Caco-2 (cell line): Measurements from ENCODE around the gene LYPD6. TPM values are rescaled to one million over a fixed set of nuclear protein-coding genes. Genes with fewer than 3 reads are reported as not detected.

ENCODE experiments used
- BruUV-seq: library from RNA; stranded (reverse); fragments of 400-500 nt; replicated peaks from 2 replicates; lab custom pipeline; 2021; lab: Mats Ljungman, UMichigan
- CTCF ChIA-PET: fragments of 300-600 bp; sonication (Branson Sonifier 250); formaldehyde crosslinking; loops from one replicate; lab custom pipeline; 2022; ENCODE audit warnings: antibody characterized with exemption; lab: Charles Lee
- POLR2A ChIA-PET: fragments of 300-600 bp; sonication (Branson Sonifier 250); formaldehyde crosslinking; loops from one replicate; lab custom pipeline; 2022; ENCODE audit warnings: antibody characterized with exemption; lab: Charles Lee
- DNase-seq, 2 experiments: peaks; one replicate each; pipeline versions ENCODE4 v3.0.0 to v3.0.0-alpha.2; 2020 to 2022
- H3K27me3 ChIP-seq: replicated peaks from 2 replicates; pipeline ENCODE4 v1.6.0; 2011; ENCODE audit warnings: low read length; ENCODE audit not compliant: control insufficient read depth, insufficient read depth
- H3K36me3 ChIP-seq: 2 replicates; pipeline ENCODE4 v1.5.1; 2011; ENCODE audit warnings: low read length; ENCODE audit not compliant: control insufficient read depth, insufficient read depth
- H3K4me1 ChIP-seq: fragments of 250-450 bp; sonication (Bioruptor Pico); 2 replicates; pipeline ENCODE4 v1.5.1; 2020; ENCODE audit warnings: mild to moderate bottlenecking
- H3K4me3 ChIP-seq: 2 replicates; pipeline ENCODE4 v1.5.1; 2011; ENCODE audit warnings: low read depth, mild to moderate bottlenecking, control low read depth, low read length
- H3K9me3 ChIP-seq: fragments of 250-450 bp; sonication (Bioruptor Pico); 2 replicates; pipeline ENCODE4 v1.5.1; 2020; ENCODE audit warnings: mild to moderate bottlenecking, moderate library complexity
- H3K27ac Mint-ChIP-seq: one replicate; pipeline ENCODE4 v1.8.0; 2022; ENCODE audit warnings: mixed read lengths; ENCODE audit not compliant: unreplicated experiment
- H3K27me3 Mint-ChIP-seq: one replicate; pipeline ENCODE4 v1.8.0; 2022; ENCODE audit warnings: mixed read lengths; ENCODE audit not compliant: insufficient read depth, unreplicated experiment
- H3K36me3 Mint-ChIP-seq: one replicate; pipeline ENCODE4 v1.8.0; 2022; ENCODE audit warnings: mild to moderate bottlenecking, mixed read lengths; ENCODE audit not compliant: insufficient read depth, unreplicated experiment
- H3K4me1 Mint-ChIP-seq: one replicate; pipeline ENCODE4 v1.8.0; 2022; ENCODE audit warnings: low read depth, mixed read lengths; ENCODE audit not compliant: unreplicated experiment
- H3K4me3 Mint-ChIP-seq: one replicate; pipeline ENCODE4 v1.8.0; 2022; ENCODE audit warnings: mild to moderate bottlenecking, moderate library complexity, mixed read lengths; ENCODE audit not compliant: unreplicated experiment
- H3K9me3 Mint-ChIP-seq: one replicate; pipeline ENCODE4 v1.8.0; 2022; ENCODE audit warnings: mixed read lengths; ENCODE audit not compliant: unreplicated experiment
- intact Hi-C: fragments of 100-400 bp; cut with micrococcal nuclease; formaldehyde crosslinking; loops from one replicate; pipeline ENCODE4 v1.10.0; 2022; ENCODE audit not compliant: unreplicated experiment
- total RNA-seq: library from RNA; stranded (reverse); gene quantifications from 2 replicates; pipeline ENCODE4 v1.2.3, GENCODE V29; 2022
- TF ChIP-seq, protein P1 (sequence below), 2 experiments: fragments of 200-600 bp in 1 of 2; IDR thresholded peaks; 1 replicate in 1 of 2; 2 replicates in 1 of 2; pipeline versions ENCODE4 v1.5.1 to v1.8.0; 2011 to 2022; ENCODE audit warnings: antibody characterized with exemption in 1 of 2, control low read depth in 1 of 2, inconsistent platforms in 1 of 2, low read depth in 1 of 2, low read length in 1 of 2, mild to moderate bottlenecking in 1 of 2, moderate library complexity in 1 of 2; ENCODE audit not compliant: insufficient read depth in 1 of 2, severe bottlenecking in 1 of 2, unreplicated experiment in 1 of 2

The LYPD6 gene
- total RNA-seq, 1 experiment from 2014 or later: 9.0 TPM

DNA sequence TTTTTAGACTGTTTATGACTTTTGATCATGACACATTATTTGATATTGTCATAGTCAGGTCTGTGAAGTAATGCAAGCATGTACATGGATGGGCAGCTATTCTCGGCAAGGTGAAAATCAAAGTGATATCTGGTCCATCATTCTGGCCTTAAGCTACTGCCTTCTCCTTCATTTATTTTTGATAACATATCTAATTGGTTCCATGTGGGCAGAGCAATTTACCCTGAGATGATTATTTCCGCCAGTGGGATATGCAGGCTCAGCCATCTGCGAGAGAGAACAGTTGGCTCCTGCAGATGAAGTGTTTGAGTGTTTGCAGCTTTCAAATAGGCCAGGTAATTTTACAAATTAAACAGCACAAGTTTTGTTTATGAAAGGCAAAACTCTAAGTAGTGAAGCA lies 116.4 kb downstream of the LYPD6 start:
- Mint-ChIP-seq H3K36me3 (peaks cover 2% of the 10 kb centered on the region), H3K4me3 (no peak overlapping the region), H3K4me1 (no peaks in the 10 kb centered on the region), H3K9me3 (no peaks in the 10 kb centered on the region), H3K27me3 (no peaks in the 10 kb centered on the region), H3K27ac (no peak overlapping the region)
- BruUV-seq: no TSS peak
- DNase-seq: no peak
- intact Hi-C loops: no loop called here
- TF ChIP-seq, protein P1, sequence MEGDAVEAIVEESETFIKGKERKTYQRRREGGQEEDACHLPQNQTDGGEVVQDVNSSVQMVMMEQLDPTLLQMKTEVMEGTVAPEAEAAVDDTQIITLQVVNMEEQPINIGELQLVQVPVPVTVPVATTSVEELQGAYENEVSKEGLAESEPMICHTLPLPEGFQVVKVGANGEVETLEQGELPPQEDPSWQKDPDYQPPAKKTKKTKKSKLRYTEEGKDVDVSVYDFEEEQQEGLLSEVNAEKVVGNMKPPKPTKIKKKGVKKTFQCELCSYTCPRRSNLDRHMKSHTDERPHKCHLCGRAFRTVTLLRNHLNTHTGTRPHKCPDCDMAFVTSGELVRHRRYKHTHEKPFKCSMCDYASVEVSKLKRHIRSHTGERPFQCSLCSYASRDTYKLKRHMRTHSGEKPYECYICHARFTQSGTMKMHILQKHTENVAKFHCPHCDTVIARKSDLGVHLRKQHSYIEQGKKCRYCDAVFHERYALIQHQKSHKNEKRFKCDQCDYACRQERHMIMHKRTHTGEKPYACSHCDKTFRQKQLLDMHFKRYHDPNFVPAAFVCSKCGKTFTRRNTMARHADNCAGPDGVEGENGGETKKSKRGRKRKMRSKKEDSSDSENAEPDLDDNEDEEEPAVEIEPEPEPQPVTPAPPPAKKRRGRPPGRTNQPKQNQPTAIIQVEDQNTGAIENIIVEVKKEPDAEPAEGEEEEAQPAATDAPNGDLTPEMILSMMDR (IDR thresholded peaks at IDR 0.05; ENCODE audit: insufficient read depth in 1 of 2, low read depth in 1 of 2, low read length in 1 of 2, severe bottlenecking in 1 of 2, unreplicated experiment in 1 of 2): no peak
- H3K36me3 ChIP-seq: no peaks in the 10 kb centered on the region
- H3K9me3 ChIP-seq: no peaks in the 10 kb centered on the region
- H3K4me1 ChIP-seq: no peaks in the 10 kb centered on the region; the same call in 1 of the 2 replicates
- no peak overlapping the region for H3K4me3 ChIP-seq
- H3K27me3 ChIP-seq: no peaks in the 10 kb centered on the region
- ChIA-PET CTCF (no interaction called here), POLR2A (no interaction called here)

DNA sequence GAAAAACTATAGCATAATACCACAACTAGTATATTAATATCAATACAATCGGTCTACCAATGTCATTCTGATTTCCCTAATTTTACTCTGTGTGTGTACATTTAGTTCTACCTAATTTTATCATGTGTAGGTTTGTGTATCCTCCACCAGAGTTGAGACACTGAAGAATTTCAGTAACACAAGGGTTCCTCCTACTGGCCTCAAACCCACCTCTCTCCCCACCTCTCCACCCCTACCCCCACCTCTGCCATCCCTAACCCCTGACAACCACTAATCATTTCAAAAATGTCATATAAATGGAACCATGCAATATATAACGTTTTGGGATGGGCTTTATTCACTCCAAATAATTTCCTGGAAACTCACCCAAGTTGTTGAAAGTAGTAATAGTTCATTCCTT lies 117.9 kb downstream of the LYPD6 start:
- DNase-seq: no peak
- no TSS peak for BruUV-seq
- no peaks in the 10 kb centered on the region for H3K4me1 Mint-ChIP-seq
- H3K4me3 Mint-ChIP-seq: no peak overlapping the region
- Histone ChIP-seq H3K4me1 (no peaks in the 10 kb centered on the region; the same call in 1 of the 2 replicates), H3K9me3 (no peaks in the 10 kb centered on the region), H3K4me3 (no peak overlapping the region), H3K36me3 (no peaks in the 10 kb centered on the region), H3K27me3 (no peaks in the 10 kb centered on the region)
- peaks cover 7% of the 10 kb centered on the region for H3K36me3 Mint-ChIP-seq
- no peaks in the 10 kb centered on the region for H3K9me3 Mint-ChIP-seq
- no peaks in the 10 kb centered on the region for H3K27me3 Mint-ChIP-seq
- POLR2A ChIA-PET: no interaction called here
- no peak overlapping the region for H3K27ac Mint-ChIP-seq
- intact Hi-C loops: no loop called here
- CTCF ChIA-PET: no interaction called here
- TF ChIP-seq, protein P1 (IDR thresholded peaks at IDR 0.05; ENCODE audit: insufficient read depth in 1 of 2, low read depth in 1 of 2, low read length in 1 of 2, severe bottlenecking in 1 of 2, unreplicated experiment in 1 of 2): no peak

DNA sequence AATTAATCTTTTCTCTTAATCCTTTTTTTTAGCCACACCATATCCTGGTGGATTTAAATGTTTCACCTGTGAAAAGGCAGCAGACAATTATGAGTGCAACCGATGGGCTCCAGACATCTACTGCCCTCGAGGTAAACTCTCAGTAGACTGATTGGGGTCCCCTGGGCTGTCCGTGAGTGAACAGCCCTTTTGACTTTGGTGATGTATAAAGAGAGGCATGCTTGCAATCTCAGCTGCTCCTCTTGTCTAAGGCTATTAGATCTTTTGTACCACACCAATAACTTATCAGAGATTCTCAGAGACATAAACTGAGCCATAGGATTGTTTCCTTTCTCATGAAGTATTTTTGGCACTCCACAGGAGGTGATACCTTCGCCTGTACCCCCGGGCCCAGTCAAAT lies 118.6 kb downstream of the LYPD6 start:
- no peak for DNase-seq
- Mint-ChIP-seq H3K27ac (no peak overlapping the region), H3K9me3 (no peaks in the 10 kb centered on the region), H3K36me3 (peaks cover 7% of the 10 kb centered on the region), H3K27me3 (no peaks in the 10 kb centered on the region), H3K4me1 (no peaks in the 10 kb centered on the region), H3K4me3 (no peak overlapping the region)
- BruUV-seq: no TSS peak
- ChIA-PET POLR2A (no interaction called here), CTCF (no interaction called here)
- Histone ChIP-seq H3K27me3 (no peaks in the 10 kb centered on the region), H3K9me3 (no peaks in the 10 kb centered on the region), H3K4me3 (no peak overlapping the region), H3K36me3 (no peaks in the 10 kb centered on the region), H3K4me1 (no peaks in the 10 kb centered on the region; the same call in 1 of the 2 replicates)
- intact Hi-C loops: no loop called here
- TF ChIP-seq, protein P1 (IDR thresholded peaks at IDR 0.05; ENCODE audit: insufficient read depth in 1 of 2, low read depth in 1 of 2, low read length in 1 of 2, severe bottlenecking in 1 of 2, unreplicated experiment in 1 of 2): no peak
